T-cell (primary cell): ENCODE measurements around the gene ANKRD16. TPM values are rescaled to one million over a fixed set of nuclear protein-coding genes. Genes with fewer than 3 reads are reported as not detected.
A peak's percentile ranks its signal among the peaks of the same experiment; 100 is the strongest.
"Not testable (repeated sequence)": the region's sequence is repeated elsewhere in the genome, so short reads cannot be mapped to it uniquely, and the experiment has no call there.

Experiments
- ATAC-seq, 4 experiments: fragments of 200-7000 bp in 3 of 4; fragments of 150-1000 bp in 1 of 4; cut with Tn5 transposase; replicated peaks in 1 of 4; 1 replicate in 3 of 4; 2 replicates in 1 of 4; pipeline ENCODE4 v1.10.0; 2021; ENCODE audit warnings: moderate library complexity in 3 of 4, mild to moderate bottlenecking in 2 of 4, moderate number of reproducible peaks in 1 of 4
- CTCF ChIA-PET, 2 donors: fragments of 300-600 bp; sonication (Branson Sonifier 250); formaldehyde crosslinking; loops; one replicate each; lab custom pipeline; 2022; ENCODE audit warnings: antibody characterized with exemption in 2 of 2; lab: Charles Lee
- POLR2A ChIA-PET, 2 donors: fragments of 300-600 bp; sonication (Branson Sonifier 250); formaldehyde crosslinking; loops; one replicate each; lab custom pipeline; 2022; ENCODE audit warnings: antibody characterized with exemption in 2 of 2; lab: Charles Lee
- DNase-seq, 35 experiments: peaks; one replicate each; pipeline versions ENCODE4 v3.0.0 to v3.0.0-alpha.2; 2013 to 2023
- H3K27ac ChIP-seq: one replicate; pipeline ENCODE4 v1.5.1; 2013; ENCODE audit warnings: low read length
- H3K27me3 ChIP-seq, 2 experiments: replicated peaks in 1 of 2; 1 replicate in 1 of 2; 2 replicates in 1 of 2; pipeline versions ENCODE4 v1.6.1 to v1.7.0; 2013; ENCODE audit warnings: low read length in 1 of 2, mixed read lengths in 1 of 2; ENCODE audit not compliant: control insufficient read depth in 2 of 2, insufficient read depth in 2 of 2; ENCODE audit errors: extremely low read depth in 1 of 2
- H3K36me3 ChIP-seq, 2 donors: 1 replicate in 1 of 2; 2 replicates in 1 of 2; pipeline versions ENCODE4 v1.6.1 to v1.7.0; 2013; ENCODE audit warnings: low read length in 1 of 2; ENCODE audit not compliant: control insufficient read depth in 2 of 2, insufficient read depth in 1 of 2; ENCODE audit errors: extremely low read depth in 1 of 2
- H3K4me1 ChIP-seq, 2 experiments: 1 replicate in 1 of 2; 2 replicates in 1 of 2; pipeline versions ENCODE4 v1.6.1 to v1.7.0; 2013; ENCODE audit warnings: low read length in 2 of 2, mixed read lengths in 1 of 2; ENCODE audit not compliant: insufficient read depth in 2 of 2, control insufficient read depth in 1 of 2; ENCODE audit errors: extremely low read depth in 1 of 2
- H3K4me3 ChIP-seq, 2 donors: 1 replicate in 1 of 2; 2 replicates in 1 of 2; pipeline versions ENCODE4 v1.5.1 to v1.7.0; 2013; ENCODE audit warnings: mild to moderate bottlenecking in 2 of 2, low read length in 1 of 2, moderate library complexity in 1 of 2; ENCODE audit not compliant: control insufficient read depth in 1 of 2; ENCODE audit errors: extremely low read depth in 1 of 2
- H3K9me3 ChIP-seq: 2 replicates; pipeline ENCODE4 v1.7.0; 2013
- H3K27ac Mint-ChIP-seq, 2 donors: one replicate each; pipeline ENCODE4 v1.8.0; 2020 to 2021; ENCODE audit warnings: mild to moderate bottlenecking in 2 of 2, mixed read lengths in 2 of 2
- H3K27me3 Mint-ChIP-seq, 2 donors: one replicate each; pipeline ENCODE4 v1.8.0; 2021 to 2022; ENCODE audit warnings: mixed read lengths in 2 of 2
- H3K36me3 Mint-ChIP-seq: one replicate; pipeline ENCODE4 v1.8.0; 2021; ENCODE audit warnings: mixed read lengths
- H3K4me1 Mint-ChIP-seq, 3 donors: one replicate each; pipeline ENCODE4 v1.8.0; 2020 to 2022; ENCODE audit warnings: mixed read lengths in 3 of 3, mild to moderate bottlenecking in 1 of 3
- H3K4me3 Mint-ChIP-seq, 3 donors: one replicate each; pipeline ENCODE4 v1.8.0; 2020 to 2022; ENCODE audit warnings: mild to moderate bottlenecking in 3 of 3, mixed read lengths in 3 of 3, moderate library complexity in 3 of 3
- H3K9me3 Mint-ChIP-seq, 3 donors: one replicate each; pipeline ENCODE4 v1.8.0; 2020 to 2022; ENCODE audit warnings: mixed read lengths in 3 of 3
- WGBS: methylation state at CpG from one replicate; pipeline ENCODE4 v1.1.5; 2013; ENCODE audit warnings: missing lambda C conversion rate; ENCODE audit not compliant: insufficient coverage; 5-methylcytosine and 5-hydroxymethylcytosine counted together
- total RNA-seq, 35 experiments: library from RNA in 6 of 35; stranded (reverse) in 6 of 35; fragments of 120-200 nt in 1 of 35; gene quantifications; one replicate each; pipeline versions ENCODE4 v1.2.1 to v1.2.4 and lab custom pipeline; 2013 to 2026

Gene ANKRD16
- total RNA-seq, 5 donors from 2014 or later (not counting 1 experiment from before 2014, with no cell fraction given), result 4.7 to 11.5 (median 9.1) TPM

- Mint-ChIP-seq H3K36me3 (peaks cover 80% of the 10 kb centered on the region), H3K9me3 (no peaks in the 10 kb centered on the region)
- 98% methylated on average over 13 of the region's 13 CpGs for WGBS
Observed at GRCh38 chr10:5917305-5917704, 27.6 kb upstream of the ANKRD16 start.

GRCh38 chr10:5915451-5915850 is 25.8 kb upstream of the ANKRD16 start:
- Mint-ChIP-seq H3K9me3 (no peaks in the 10 kb centered on the region), H3K27ac (no peak overlapping the region), H3K27me3 (no peaks in the 10 kb centered on the region), H3K4me1 (peaks cover 0 to 4% (median 0%) of the 10 kb centered on the region in 3 donors), H3K4me3 (no peak overlapping the region), H3K36me3 (peaks cover 74% of the 10 kb centered on the region)
- H3K36me3 ChIP-seq, result peaks cover 33 to 94% of the 10 kb centered on the region in 2 donors
- DNase-seq (no peak), ATAC-seq (no peak)
- no peaks in the 10 kb centered on the region for H3K4me1 ChIP-seq
- 95% methylated on average over 13 of the region's 14 CpGs for WGBS
- POLR2A ChIA-PET, result no interaction called here
- H3K4me3 ChIP-seq, result no peak overlapping the region
- no peak overlapping the region for H3K27ac ChIP-seq
- CTCF ChIA-PET, result no interaction called here
- no peaks in the 10 kb centered on the region for H3K27me3 ChIP-seq
- no peaks in the 10 kb centered on the region for H3K9me3 ChIP-seq

More at GRCh38 chr10:5917305-5917704, 27.6 kb upstream of the ANKRD16 start:
- peaks cover 33 to 95% of the 10 kb centered on the region in 2 donors for H3K36me3 ChIP-seq
- Mint-ChIP-seq H3K4me1 (peaks cover 0 to 4% (median 0%) of the 10 kb centered on the region in 3 donors), H3K27me3 (no peaks in the 10 kb centered on the region), H3K4me3 (no peak overlapping the region), H3K27ac (no peak overlapping the region)
- ChIA-PET POLR2A (no interaction called here), CTCF (no interaction called here)
- no peak overlapping the region for H3K4me3 ChIP-seq
- no peak overlapping the region for H3K27ac ChIP-seq
- no peaks in the 10 kb centered on the region for H3K27me3 ChIP-seq
- no peaks in the 10 kb centered on the region for H3K4me1 ChIP-seq
- ATAC-seq (no peak), DNase-seq (no peak)
- H3K9me3 ChIP-seq, result no peaks in the 10 kb centered on the region

GRCh38 chr10:5913736-5914135 is 24.0 kb upstream of the ANKRD16 start:
- 100% methylated on average over 1 of the region's 4 CpGs for WGBS
- ATAC-seq, result no peak
- Histone ChIP-seq H3K27ac (no peak overlapping the region), H3K9me3 (no peaks in the 10 kb centered on the region), H3K4me1 (no peaks in the 10 kb centered on the region), H3K4me3 (no peak overlapping the region), H3K36me3 (peaks cover 39 to 95% of the 10 kb centered on the region in 2 donors), H3K27me3 (no peaks in the 10 kb centered on the region)
- H3K27me3 Mint-ChIP-seq, result no peaks in the 10 kb centered on the region
- peaks cover 78% of the 10 kb centered on the region for H3K36me3 Mint-ChIP-seq
- H3K27ac Mint-ChIP-seq, result no peak overlapping the region
- ChIA-PET POLR2A (no interaction called here), CTCF (no interaction called here)
- H3K4me3 Mint-ChIP-seq, result no peak overlapping the region
- H3K9me3 Mint-ChIP-seq, result no peaks in the 10 kb centered on the region
- peaks cover 0 to 5% (median 0%) of the 10 kb centered on the region in 3 donors for H3K4me1 Mint-ChIP-seq
- DNase-seq, result no peak

GRCh38 chr10:5911670-5912069 is 22.0 kb upstream of the ANKRD16 start:
- Mint-ChIP-seq H3K9me3 (no peaks in the 10 kb centered on the region), H3K4me3 (no peak overlapping the region), H3K4me1 (peaks cover 7 to 11% (median 9%) of the 10 kb centered on the region in 3 donors), H3K36me3 (peaks cover 70% of the 10 kb centered on the region), H3K27ac (peak overlapping the region in 1 of 2 donors; percentile 35), H3K27me3 (no peaks in the 10 kb centered on the region)
- CTCF ChIA-PET, result no interaction called here
- DNase-seq, result no peak
- POLR2A ChIA-PET, result no interaction called here
- H3K4me3 ChIP-seq, result no peak overlapping the region
- WGBS, result 82% methylated on average over 3 of the region's 4 CpGs
- no peaks in the 10 kb centered on the region for H3K9me3 ChIP-seq
- no peaks in the 10 kb centered on the region for H3K27me3 ChIP-seq
- H3K36me3 ChIP-seq, result peaks cover 27 to 76% of the 10 kb centered on the region in 2 donors
- ATAC-seq, result no peak
- no peak overlapping the region for H3K27ac ChIP-seq
- no peaks in the 10 kb centered on the region for H3K4me1 ChIP-seq

GRCh38 chr10:5910323-5911100 is 20.8 kb upstream of the ANKRD16 start:
- Histone ChIP-seq H3K27me3 (no peaks in the 10 kb centered on the region), H3K27ac (no peak overlapping the region), H3K9me3 (no peaks in the 10 kb centered on the region), H3K4me3 (no peak overlapping the region), H3K36me3 (peaks cover 28 to 73% of the 10 kb centered on the region in 2 donors), H3K4me1 (no peaks in the 10 kb centered on the region)
- Mint-ChIP-seq H3K36me3 (peaks cover 68% of the 10 kb centered on the region), H3K9me3 (no peaks in the 10 kb centered on the region), H3K27ac (no peak overlapping the region), H3K4me1 (peaks cover 11 to 18% (median 17%) of the 10 kb centered on the region in 3 donors), H3K4me3 (no peak overlapping the region), H3K27me3 (no peaks in the 10 kb centered on the region)
- ATAC-seq, result no peak
- ChIA-PET CTCF (no interaction called here), POLR2A (interaction anchor here in 1 of 2 donors (0.6 kb wide), 1 partner anchor 279 kb away, joined by 19 read pairs; no protein-coding TSS in a partner anchor)
- no peak for DNase-seq
- WGBS, result 98% methylated on average over 15 of the region's 18 CpGs

GRCh38 chr10:5908676-5909075 is 19.0 kb upstream of the ANKRD16 start:
- H3K9me3 Mint-ChIP-seq, H3K27me3 ChIP-seq, H3K27ac ChIP-seq, DNase-seq, H3K4me3 ChIP-seq, H3K9me3 ChIP-seq, ATAC-seq, H3K4me3 Mint-ChIP-seq, H3K27me3 Mint-ChIP-seq, POLR2A ChIA-PET, H3K27ac Mint-ChIP-seq, H3K4me1 ChIP-seq: not testable (repeated sequence)
- peaks cover 20 to 24% (median 22%) of the 10 kb centered on the region in 3 donors for H3K4me1 Mint-ChIP-seq
- 91% methylated on average over 6 of the region's 7 CpGs for WGBS
- CTCF ChIA-PET, result interaction anchor here in 1 of 2 donors (0.6 kb wide), 1 partner anchor 77 kb away, joined by 4 read pairs; no protein-coding TSS in a partner anchor
- peaks cover 60% of the 10 kb centered on the region for H3K36me3 Mint-ChIP-seq
- H3K36me3 ChIP-seq, result peaks cover 28 to 59% of the 10 kb centered on the region in 2 donors
